GM21825 (cell line): ENCODE results near the gene CDC45.

Source experiments
- ATAC-seq: cut with Tn5 transposase; IDR thresholded peaks from one replicate; pipeline ENCODE4 v1.9.1; 2021; ENCODE audit warnings: mild to moderate bottlenecking, moderate library complexity; ENCODE audit not compliant: unreplicated experiment

The CDC45 gene

DNA sequence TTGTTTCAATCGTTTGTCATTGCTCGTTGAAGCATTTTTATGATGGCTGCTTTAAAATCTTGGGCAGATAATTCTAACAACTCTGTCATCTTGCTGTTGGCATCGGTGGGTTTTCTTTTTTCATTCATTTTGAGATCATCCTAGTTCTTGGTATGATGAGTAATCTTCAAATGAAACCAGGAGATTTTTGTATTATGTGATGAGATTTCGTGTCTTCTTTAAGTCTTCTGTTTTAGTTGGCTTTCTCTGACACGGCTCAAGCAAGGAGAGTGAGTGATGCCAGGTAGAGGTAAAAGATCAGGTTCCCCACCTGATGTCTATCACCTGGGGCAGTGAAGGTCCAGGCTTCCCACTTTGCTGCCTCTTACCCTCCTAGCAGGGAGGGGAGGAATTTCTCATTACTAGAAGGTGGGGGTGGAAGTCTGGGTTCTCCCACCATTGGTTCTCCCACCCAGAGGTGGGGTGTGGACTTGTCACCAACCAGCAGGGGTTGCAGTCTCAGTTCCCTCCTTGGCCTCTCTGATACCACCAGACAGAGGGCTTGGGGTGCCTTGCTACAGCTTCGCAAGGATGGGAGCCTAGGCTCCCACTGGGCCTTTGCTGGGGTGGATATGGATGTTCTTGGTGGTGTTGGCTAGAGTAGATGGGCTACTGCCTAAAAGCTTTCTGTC is 12.9 kb downstream of the CDC45 start:
- ATAC-seq, result no peak

DNA sequence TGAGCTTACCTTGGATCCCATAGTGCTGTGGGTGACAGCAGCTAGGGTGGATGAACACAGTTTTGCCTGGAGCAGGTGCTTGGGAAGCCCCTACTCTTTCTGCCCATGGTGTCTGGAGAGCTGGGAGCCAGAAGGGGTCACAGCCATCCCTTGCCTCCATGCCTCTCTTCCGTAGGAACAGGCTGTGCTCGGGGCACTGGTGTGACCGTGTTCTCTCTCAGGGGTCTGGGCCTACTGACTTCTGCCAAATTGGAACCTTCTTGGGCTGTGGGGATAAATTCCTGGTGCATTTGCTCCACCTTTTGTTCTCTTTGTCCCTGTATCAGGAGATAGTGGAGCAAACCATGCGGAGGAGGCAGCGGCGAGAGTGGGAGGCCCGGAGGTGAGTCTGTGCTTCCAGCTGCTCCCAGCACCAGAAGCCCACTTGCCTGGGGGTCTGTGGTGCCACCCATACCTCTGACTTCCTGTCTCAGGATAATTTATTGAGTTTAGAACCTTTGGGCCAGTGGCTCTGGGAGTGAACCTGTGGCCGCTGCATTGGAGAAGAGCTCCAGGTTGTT is 14.4 kb downstream of the CDC45 start:
- ATAC-seq, result no peak

DNA sequence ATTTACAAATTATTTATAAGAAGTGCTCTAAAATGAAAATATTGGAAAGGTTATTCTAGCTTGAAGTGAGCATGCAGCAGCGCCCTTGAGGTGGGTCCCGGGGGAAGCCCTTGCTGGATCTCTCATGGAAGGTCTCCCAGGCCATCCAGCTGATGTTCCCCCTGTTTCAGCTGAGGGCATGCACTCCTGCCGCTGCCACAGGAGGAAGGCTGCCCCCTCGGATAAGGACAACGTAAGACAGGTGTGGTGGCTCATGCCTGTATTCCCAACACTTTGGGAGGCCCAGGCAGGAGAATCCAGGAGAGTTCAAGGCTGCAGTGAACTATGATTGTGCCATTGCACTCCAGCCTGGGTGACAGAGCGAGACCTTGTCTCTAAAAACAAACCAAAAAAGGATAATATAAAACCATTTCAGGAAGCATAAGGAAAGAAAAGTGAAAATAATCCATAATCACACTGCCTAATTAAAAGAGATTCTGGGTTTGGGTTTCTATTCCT is 15.0 kb downstream of the CDC45 start:
- ATAC-seq, result no peak

DNA sequence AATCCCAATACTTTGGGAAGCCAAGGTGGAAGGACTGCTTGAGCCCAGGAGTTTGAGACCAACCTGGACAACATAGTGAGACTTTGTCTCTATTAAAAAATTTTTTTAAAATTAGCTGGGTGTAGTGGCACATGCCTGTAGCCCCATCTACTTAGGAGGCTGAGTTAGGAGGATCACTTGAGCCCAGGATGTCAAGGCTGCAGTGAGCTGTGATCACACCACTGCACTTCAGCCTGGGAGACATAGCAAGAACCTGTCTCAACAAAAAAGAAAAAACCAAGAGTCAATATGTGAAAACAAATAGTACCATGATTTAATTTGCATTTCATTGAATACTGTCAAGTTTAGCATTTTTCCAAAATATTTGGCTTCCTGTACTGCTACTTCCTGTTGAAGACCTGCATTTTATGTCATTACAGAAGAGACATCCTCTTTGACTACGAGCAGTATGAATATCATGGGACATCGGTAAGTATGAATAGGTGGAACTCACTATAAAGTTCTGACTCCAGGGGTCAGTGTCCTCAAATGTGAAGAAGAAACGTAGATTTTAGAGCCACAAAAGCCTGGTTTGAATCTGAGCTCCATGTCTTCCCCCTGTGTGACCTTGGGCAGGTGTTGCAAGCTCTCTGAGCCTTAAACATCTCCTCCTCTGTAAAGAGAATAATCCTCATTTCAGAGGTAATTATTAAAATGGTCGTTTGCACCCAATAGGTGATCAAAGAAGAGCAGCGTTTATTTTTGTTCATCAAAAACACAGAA is 16.0 kb downstream of the CDC45 start:
- no peak for ATAC-seq

DNA sequence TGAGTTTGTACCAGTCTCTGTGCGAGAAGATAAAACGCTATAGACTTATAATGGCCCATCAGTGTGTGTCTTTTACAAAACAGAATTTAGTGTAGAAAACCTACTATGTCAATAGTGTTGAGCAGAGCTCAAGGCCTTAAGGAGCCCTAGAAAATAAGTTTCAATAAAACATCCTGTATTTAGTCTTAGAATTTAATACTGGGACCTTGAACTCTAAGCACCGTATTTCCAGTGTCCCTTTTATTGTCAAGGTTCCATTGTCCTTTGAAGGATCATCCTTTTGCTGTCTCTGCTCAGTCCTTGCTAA is 16.6 kb downstream of the CDC45 start:
- ATAC-seq, result no peak

DNA sequence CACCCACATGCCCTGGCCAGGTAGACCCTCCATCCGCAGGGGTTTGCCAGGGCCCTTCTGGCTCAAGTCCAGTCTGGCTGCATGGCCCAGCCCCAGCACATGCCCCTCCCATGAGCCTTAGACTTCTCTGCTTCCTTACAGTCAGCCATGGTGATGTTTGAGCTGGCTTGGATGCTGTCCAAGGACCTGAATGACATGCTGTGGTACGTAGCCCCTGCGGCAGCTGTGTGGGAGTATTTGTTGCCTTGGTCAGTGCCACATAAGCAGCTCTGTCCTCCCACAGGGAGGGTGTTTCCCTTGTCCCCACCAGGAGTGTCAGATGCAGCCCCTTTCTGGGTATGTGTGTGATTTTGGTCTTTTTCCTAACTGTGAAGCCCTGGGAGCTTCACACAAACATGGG is 17.5 kb downstream of the CDC45 start:
- no peak for ATAC-seq

DNA sequence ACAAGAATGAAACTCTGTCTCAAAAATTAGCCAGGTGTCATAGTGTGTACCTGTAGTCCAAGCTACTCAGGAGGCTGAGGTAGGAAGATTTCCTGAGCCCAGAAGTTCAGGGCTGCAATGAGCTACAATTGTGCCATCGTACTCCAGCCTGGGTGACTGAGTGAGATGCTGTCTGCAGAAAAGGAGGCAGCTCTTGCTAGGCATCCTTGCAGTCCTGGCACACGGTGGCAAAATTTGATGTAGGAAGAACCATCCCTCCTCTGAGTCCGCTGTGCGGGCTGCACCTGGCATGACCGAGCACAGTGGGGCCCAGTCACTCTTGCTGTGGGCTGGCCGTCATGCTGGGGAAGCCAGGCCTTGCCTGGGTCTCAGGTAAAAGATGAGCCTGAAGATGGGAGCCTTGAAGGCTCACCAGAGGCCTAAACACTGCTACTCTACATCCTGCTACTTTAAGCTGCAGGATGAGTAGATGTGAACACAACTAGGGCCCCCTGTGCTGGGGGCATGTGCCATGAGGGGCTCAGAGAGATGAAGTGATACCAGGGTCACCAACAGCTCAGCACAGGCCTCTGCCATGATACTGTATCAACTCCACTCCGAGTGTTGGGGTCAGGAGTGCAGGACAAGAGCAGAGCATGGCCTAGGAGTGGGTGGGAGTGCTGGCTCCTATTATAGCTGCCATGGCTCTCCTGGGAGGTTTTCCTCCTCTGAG is 18.6 kb downstream of the CDC45 start:
- no peak for ATAC-seq

DNA sequence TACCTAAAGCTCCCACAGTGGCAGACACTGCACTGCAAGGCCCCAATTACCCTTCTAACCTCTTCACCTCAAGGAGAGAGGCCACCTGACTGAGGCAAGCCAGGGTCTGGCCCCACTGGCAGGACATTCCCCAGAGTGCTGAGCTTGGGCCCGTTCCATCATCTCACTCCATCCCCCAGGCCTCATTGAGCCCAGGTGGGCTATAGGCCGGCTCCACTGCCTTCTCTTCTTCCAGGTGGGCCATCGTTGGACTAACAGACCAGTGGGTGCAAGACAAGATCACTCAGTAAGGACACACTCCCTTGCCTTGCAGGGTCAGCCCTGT is 19.1 kb downstream of the CDC45 start:
- ATAC-seq, result no peak

DNA sequence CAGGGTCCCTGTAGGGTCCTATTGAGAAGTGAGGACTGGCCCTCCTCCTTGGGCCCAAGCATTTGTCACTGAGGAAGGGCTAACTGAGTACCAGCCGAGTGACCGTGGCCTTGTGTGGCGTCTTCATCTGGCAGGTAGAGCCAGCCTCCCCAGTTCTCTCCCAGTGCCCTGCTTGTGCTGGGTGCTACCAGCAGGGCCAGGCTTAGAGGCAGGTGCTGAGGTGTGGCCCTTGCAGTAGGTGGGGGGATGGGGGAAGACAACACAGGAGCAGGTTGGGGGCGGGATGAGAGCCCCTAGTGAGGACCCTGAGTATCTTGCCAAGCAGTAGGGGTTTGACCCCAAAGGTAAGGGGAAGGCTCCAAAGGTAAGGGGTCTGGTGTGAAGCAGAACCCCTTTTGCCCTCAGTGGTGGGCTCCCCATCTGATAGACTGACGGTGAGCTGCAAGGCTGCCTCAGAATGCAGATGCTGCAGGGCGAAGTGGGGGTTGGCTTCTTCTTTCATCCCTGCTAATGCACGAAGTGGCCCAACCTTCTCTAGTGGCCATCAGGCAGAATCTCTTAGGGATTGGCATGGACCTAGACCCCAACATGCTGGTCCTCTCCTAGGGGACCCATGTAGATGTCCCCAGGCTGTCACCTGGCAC is 19.6 kb downstream of the CDC45 start:
- ATAC-seq, result no peak

DNA sequence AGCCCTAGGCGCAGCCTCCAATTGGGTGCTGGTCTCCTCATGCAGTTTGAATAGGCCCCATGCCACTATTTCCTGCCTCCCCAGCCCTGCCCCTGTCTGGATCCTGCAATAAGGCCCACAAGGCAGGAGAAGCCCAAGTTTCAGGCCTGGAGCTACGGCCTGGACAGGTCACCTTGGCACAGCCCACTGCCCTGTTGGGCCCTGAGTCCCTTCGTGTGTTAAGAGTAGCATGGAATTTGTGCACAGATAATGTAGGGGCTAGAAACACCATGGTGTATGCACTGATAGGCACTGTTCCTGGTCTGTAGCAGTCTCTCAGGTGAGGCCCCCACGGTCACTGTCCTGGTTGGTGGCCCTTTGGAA is 20.1 kb downstream of the CDC45 start:
- no peak for ATAC-seq

DNA sequence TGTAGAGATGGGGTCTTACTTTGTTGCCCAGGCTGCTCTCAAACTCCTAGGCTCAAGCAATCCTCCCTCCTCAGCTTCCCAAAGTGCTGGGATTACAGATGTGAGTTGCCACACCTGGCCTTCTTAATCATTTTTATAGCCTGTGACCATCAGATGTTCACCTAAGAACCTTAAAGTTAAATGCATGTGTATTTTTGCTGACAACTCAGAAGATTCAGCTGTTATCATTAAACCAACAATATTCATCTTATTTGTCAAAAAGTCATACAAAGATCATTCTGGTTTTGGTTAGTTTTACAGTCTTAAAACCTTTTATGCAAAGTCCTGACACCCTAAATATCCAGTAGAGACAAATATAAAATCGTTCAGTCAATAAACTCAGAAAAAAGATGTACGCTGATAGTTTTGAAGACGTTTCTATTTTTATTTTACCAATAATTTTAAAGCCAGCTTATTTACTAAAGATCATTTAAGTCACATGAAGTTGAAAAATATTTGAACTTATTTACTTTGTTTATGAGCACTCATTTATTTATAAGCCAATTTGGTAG is 22.3 kb downstream of the CDC45 start:
- ATAC-seq, result no peak

DNA sequence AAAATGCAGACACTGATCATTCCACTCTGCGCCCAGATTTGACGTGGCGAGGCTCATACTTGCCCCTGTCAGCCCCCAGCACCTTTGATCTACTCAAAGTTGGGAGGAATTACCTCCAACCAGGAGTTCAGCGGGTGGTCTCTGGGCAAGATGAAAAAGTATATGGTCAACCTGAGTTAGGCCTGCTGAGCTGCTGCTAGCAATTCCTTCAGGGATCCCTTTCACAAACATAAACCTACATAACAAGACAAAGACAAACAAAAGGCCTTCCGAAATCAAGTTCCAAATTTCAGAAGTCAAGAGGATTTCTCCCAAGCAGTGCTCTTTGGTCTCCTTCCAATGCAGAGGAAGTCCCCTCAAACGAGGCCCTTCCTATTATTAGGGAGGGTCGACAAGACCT is 23.6 kb downstream of the CDC45 start:
- no peak for ATAC-seq

DNA sequence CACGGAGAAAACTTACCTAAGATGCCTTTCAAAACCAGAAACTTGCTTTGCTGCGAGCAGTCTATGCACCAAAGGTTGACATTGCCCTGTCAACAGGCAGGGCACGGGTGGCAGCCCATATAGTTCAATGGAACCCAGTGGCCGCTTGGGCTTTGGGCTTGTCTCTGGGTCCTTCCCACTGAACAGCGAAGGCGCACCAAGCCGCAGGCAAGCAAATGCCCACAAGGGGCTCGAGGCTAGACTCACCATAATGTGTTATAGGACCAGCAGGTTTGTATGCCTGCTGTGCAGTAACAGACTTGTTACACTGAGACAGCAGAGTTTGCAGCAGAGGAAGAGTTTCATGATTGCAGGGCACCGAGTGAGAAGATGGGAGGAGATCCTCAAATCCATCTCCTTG is 24.1 kb downstream of the CDC45 start:
- no peak for ATAC-seq

DNA sequence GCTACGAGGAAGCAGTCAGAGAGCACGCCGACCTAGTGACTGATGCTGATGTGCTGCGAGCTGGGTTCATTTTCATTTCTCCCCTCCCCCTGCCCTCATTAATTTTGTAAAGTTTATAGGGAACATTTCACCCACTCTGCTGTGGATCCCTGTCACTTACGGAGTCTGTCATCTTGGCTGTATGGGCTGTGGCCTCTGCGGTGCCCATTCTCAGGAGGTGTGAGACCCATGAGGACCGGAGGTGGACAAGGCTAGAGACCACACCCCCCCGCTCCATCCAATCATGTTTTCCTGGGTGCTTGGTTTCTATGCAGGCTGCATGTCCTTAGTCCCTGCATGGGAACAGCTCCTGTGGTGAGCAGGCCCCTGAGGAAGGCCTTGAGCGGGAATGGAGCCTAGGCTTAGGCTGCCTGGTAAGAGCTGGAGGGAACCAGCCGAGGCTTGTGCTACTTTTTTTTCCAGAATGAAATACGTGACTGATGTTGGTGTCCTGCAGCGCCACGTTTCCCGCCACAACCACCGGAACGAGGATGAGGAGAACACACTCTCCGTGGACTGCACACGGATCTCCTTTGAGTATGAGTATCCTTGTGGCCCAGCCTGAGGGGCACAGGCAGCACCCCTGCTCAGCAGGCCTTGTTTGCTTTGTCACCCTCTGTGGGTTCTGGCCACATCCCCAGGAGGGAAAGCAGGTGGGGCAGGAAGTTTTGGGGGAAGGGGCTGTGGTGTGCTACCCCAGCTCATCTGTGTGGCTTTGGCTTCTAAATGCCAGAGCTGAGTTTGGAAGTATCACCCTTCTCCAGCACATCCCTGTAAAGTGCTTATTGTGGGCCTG is 25.4 kb downstream of the CDC45 start:
- ATAC-seq, result no peak

DNA sequence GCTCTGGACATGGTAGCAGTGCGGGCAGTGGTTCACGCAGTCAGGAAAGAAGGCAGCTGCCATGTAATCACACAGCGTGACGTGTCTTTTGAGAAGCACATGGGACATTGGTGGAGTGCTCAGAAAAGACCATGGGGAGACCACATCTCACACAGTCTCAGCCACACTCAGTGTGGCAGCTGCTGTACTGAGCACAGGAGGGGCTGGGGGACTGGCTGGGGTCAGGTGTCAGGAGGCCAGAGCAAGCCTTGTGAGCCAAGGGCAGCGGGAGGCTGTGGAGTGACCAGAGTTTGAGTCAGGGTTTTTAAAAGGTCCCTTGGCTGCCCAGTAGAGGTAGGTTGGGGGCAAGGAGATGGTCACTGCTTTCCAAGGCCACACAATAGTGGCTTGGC is 26.0 kb downstream of the CDC45 start:
- no peak for ATAC-seq

DNA sequence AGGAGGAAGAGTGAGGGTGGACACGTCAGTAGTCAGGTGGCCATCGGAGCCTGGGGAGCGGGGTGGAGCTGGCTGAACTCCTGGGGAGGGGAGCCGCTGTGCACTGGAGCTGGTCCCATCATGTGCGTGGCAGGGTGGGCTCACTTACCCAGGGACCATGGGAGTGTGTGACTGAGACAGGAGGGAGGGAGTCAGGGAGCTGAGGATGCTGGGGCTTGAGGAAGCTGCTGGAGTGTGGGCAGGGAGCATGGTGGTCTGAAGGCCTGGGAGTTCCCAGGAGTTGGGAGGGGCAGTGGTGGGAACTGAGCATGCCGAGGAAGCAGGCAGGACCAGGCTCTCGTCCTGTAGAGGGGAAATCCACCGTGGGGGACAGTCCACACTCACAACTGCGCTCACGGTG is 26.5 kb downstream of the CDC45 start:
- ATAC-seq, result no peak

DNA sequence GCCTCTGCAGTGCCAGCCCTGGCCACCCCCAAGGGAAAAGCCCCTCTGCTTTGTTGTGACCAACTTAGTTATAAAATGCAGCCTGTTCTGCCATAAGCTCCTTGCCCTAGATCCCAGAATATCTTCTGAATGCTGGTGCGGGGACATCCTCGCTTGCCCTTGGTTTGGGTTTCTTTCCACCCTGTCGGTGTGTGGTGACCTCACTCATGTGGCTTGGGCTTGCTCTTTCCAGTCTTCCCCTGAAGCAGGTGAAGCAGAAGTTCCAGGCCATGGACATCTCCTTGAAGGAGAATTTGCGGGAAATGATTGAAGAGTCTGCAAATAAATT is 27.8 kb downstream of the CDC45 start:
- no peak for ATAC-seq

DNA sequence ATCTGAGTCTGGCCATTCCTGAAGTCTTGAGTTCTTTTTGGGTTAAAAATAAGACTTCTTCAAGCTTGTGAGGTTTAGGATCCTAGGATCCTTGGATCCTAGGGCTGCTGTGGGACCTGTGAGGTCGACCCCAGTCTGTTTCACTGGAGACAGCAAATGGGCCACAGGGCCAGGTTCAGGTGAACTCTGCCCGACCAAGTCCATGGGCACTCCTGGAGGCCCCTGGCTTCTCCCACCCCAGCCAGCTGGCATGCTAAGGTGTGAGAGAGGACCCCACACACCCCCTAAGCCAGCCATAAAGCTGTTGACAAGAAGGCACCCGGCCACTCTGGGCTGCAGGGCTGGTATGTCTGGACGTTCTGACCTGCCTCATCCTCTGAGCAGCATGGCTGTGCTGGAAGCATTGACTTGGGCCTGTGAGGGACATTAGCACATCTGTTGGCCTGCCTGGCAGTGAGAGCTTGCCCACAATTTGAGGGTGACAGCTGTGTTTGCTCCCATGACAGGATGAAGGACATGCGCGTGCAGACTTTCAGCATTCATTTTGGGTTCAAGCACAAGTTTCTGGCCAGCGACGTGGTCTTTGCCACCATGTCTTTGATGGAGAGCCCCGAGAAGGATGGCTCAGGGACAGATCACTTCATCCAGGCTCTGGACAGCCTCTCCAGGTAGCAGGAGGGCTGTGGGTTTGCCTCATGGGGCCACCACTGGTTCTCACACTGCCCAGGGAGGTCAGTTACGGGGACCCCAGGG is 28.5 kb downstream of the CDC45 start:
- no peak for ATAC-seq

DNA sequence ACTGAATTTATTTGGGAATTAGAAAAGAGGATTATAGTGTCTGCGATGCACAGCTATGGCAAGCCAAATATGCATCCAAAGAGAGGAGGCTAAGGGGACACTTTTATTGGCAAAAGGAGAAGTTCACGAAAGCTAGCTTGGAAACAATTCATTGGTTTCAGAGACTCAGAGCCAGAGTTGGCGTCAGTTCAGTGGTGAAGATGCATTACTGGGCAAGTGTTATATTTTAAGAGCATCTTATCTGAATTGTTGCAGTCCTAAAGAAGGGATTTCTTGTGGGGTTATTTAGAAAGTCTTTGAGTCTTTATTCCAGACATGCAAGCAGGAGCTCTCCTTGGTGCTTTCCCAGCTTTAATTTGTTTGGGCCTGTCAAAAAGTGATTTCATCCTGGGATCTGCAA is 29.5 kb downstream of the CDC45 start:
- no peak for ATAC-seq

DNA sequence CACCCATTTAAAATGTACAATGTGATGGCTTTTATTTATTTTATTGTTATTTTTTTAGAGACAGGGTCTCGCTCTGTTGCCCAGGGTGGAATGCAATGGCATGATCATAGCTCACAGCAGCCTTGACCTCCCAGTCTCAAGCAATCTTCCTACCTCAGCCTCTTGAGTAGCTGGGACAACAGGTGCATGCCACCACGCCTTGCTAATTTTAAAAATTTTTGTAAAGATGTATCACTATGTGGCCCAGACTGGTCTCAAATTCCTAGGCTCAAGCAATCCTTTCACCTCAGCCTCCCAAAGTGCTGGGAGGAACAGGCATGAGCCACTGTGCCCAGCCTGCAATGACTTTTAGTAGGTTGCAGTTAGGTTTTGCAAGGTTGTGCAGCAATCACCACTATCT is 30.2 kb downstream of the CDC45 start:
- no peak for ATAC-seq
